Liver (tissue), 9 donors: Measurements from ENCODE around the gene SLC25A21. TPM values are rescaled to one million over a fixed set of nuclear protein-coding genes. Genes with fewer than 3 reads are reported as not detected.

ENCODE experiments used
- DNase-seq: peaks from one replicate; pipeline ENCODE4 v3.0.0-alpha.2; 2017; ENCODE audit warnings: low spot score
- H3K27ac ChIP-seq, 2 donors: one replicate each; pipeline ENCODE4 v1.7.0; 2013; ENCODE audit warnings: inconsistent platforms in 2 of 2, low read length in 2 of 2, control low read depth in 1 of 2, low read depth in 1 of 2, mild to moderate bottlenecking in 1 of 2
- H3K27me3 ChIP-seq, 4 donors: one replicate each; pipeline versions ENCODE4 v1.6.1 to v1.7.0; 2013; ENCODE audit warnings: low read length in 3 of 4, inconsistent platforms in 1 of 4, mild to moderate bottlenecking in 1 of 4, moderate library complexity in 1 of 4; ENCODE audit not compliant: control insufficient read depth in 4 of 4, insufficient read depth in 4 of 4
- H3K36me3 ChIP-seq, 4 donors: one replicate each; pipeline versions ENCODE4 v1.6.1 to v1.7.0; 2013; ENCODE audit warnings: low read length in 3 of 4, mild to moderate bottlenecking in 3 of 4, low read depth in 1 of 4, moderate library complexity in 1 of 4; ENCODE audit not compliant: control insufficient read depth in 4 of 4, insufficient read depth in 3 of 4
- H3K4me1 ChIP-seq, 4 donors: one replicate each; pipeline versions ENCODE4 v1.6.1 to v1.7.0; 2013; ENCODE audit warnings: low read length in 3 of 4, mild to moderate bottlenecking in 3 of 4, moderate library complexity in 1 of 4; ENCODE audit not compliant: control insufficient read depth in 4 of 4, insufficient read depth in 4 of 4
- H3K4me3 ChIP-seq, 3 donors: one replicate each; pipeline versions ENCODE4 v1.6.1 to v1.7.0; 2013; ENCODE audit warnings: low read length in 3 of 3, control low read depth in 1 of 3, low read depth in 1 of 3, mild to moderate bottlenecking in 1 of 3
- H3K9ac ChIP-seq, 2 donors: one replicate each; pipeline ENCODE4 v1.7.0; 2013; ENCODE audit warnings: low read length in 2 of 2, mild to moderate bottlenecking in 2 of 2, moderate library complexity in 2 of 2, control low read depth in 1 of 2, low read depth in 1 of 2
- H3K9me3 ChIP-seq, 4 donors: one replicate each; pipeline versions ENCODE4 v1.6.1 to v1.7.0; 2013; ENCODE audit warnings: low read length in 3 of 4; ENCODE audit not compliant: control insufficient read depth in 4 of 4
- FOXA2 ChIP-seq: IDR thresholded peaks from 2 replicates; pipeline ENCODE4 v1.6.1; 2016; ENCODE audit warnings: antibody characterized with exemption
- GABPA ChIP-seq, 2 donors: IDR thresholded peaks in 1 of 2; conservative IDR thresholded peaks in 1 of 2; 2 replicates each; pipeline ENCODE4 v1.6.1; 2016; ENCODE audit warnings: antibody characterized with exemption in 2 of 2, mild to moderate bottlenecking in 1 of 2, moderate library complexity in 1 of 2
- HNF4A ChIP-seq, 2 donors: conservative IDR thresholded peaks; 2 replicates each; pipeline ENCODE4 v1.6.1; 2016; ENCODE audit warnings: antibody characterized with exemption in 2 of 2, mild to moderate bottlenecking in 2 of 2
- HNF4G ChIP-seq: IDR thresholded peaks from 2 replicates; pipeline ENCODE4 v1.6.1; 2016; ENCODE audit warnings: antibody characterized with exemption
- JUND ChIP-seq, 2 donors: IDR thresholded peaks; 2 replicates each; pipeline ENCODE4 v1.6.1; 2016; ENCODE audit warnings: antibody characterized with exemption in 2 of 2
- NR2F2 ChIP-seq: IDR thresholded peaks from 2 replicates; pipeline ENCODE4 v1.6.1; 2016; ENCODE audit warnings: antibody characterized with exemption
- RAD21 ChIP-seq, 2 donors: IDR thresholded peaks; 2 replicates each; pipeline ENCODE4 v1.6.1; 2016; ENCODE audit warnings: antibody characterized with exemption in 2 of 2, mild to moderate bottlenecking in 2 of 2
- TAF1 ChIP-seq: conservative IDR thresholded peaks from 2 replicates; pipeline ENCODE4 v1.6.1; 2016; ENCODE audit warnings: antibody characterized with exemption, mild to moderate bottlenecking
- YY1 ChIP-seq: IDR thresholded peaks from 2 replicates; pipeline ENCODE4 v1.6.1; 2016; ENCODE audit warnings: antibody characterized with exemption, mild to moderate bottlenecking
- WGBS: extraction: QIAGEN DNeasy Blood & Tissue Kit; methylation state at CpG from one replicate; pipeline ENCODE4 v1.1.7; 2013; 5-methylcytosine and 5-hydroxymethylcytosine counted together
- polyA plus RNA-seq, 2 donors: library from polyadenylated mRNA; stranded (reverse) in 1 of 2; unstranded in 1 of 2; fragments of 200-250 nt in 1 of 2; fragments of >200 nt in 1 of 2; fragmentation: Nextera tagmentation in 1 of 2; extraction: Ambion mirVana in 1 of 2; gene quantifications; one replicate each; pipeline versions ENCODE4 v1.2.1 to v1.2.3, GENCODE V29; 2013 to 2015
- total RNA-seq, 2 donors: library from RNA; depleted of rRNA; stranded (reverse); fragments of >200 nt; gene quantifications; one replicate each; pipeline ENCODE4 v1.2.3, GENCODE V29; 2014
- TF ChIP-seq, protein P1 (sequence below): fragments of 150-350 bp; IDR thresholded peaks from 2 replicates; pipeline ENCODE4 v1.5.1; 2017; ENCODE audit warnings: improper control_type of control experiment, low read depth, low read length; ENCODE audit not compliant: missing input control
- TF ChIP-seq, protein P2 (sequence below): IDR thresholded peaks from 2 replicates; pipeline ENCODE4 v1.6.1; 2016; ENCODE audit warnings: antibody characterized with exemption
- TF ChIP-seq, protein P3 (sequence below): IDR thresholded peaks from 2 replicates; pipeline ENCODE4 v1.6.1; 2016; ENCODE audit warnings: antibody characterized with exemption
- TF ChIP-seq, protein P4 (sequence below): IDR thresholded peaks from 2 replicates; pipeline ENCODE4 v1.6.1; 2016; ENCODE audit warnings: antibody characterized with exemption, mild to moderate bottlenecking
- donor health status: healthy.
- donor health status: healthy.
- donor health status: healthy.
- donor health status: healthy.
- donor health status: healthy.

Gene SLC25A21
- total and polyA plus RNA-seq, 4 donors: 0.13 to 24.3 (median 0.23) TPM

DNA sequence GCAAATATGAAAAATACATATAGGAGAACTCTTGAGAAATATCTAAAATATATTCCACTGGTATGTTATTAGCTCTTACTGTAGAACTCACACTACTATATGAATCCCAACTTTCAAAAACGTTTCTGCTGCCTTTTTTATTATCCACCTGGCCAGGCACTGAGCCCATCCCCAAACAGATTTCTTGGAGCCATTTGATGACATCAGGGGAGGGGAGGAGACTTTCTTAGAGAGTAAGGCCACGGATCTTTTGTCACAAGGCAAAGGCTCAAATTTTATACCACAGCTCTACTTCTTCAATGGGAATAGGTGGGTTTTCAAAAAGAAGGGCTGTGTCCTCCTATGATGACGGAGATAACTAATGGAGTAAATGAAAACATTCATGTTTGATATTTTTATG lies 83.0 kb downstream of the SLC25A21 start:
- H3K4me3 ChIP-seq: no peak overlapping the region
- no peaks in the 10 kb centered on the region for H3K36me3 ChIP-seq
- H3K9me3 ChIP-seq: no peaks in the 10 kb centered on the region
- no peak overlapping the region for H3K9ac ChIP-seq
- no peaks in the 10 kb centered on the region for H3K27me3 ChIP-seq
- H3K4me1 ChIP-seq: no peaks in the 10 kb centered on the region
- 51% methylated on average over 3 of the region's 3 CpGs for WGBS
- no peak for DNase-seq
- no peak for TF ChIP-seq HNF4G
- TF ChIP-seq, protein P1, sequence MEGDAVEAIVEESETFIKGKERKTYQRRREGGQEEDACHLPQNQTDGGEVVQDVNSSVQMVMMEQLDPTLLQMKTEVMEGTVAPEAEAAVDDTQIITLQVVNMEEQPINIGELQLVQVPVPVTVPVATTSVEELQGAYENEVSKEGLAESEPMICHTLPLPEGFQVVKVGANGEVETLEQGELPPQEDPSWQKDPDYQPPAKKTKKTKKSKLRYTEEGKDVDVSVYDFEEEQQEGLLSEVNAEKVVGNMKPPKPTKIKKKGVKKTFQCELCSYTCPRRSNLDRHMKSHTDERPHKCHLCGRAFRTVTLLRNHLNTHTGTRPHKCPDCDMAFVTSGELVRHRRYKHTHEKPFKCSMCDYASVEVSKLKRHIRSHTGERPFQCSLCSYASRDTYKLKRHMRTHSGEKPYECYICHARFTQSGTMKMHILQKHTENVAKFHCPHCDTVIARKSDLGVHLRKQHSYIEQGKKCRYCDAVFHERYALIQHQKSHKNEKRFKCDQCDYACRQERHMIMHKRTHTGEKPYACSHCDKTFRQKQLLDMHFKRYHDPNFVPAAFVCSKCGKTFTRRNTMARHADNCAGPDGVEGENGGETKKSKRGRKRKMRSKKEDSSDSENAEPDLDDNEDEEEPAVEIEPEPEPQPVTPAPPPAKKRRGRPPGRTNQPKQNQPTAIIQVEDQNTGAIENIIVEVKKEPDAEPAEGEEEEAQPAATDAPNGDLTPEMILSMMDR: no peak
- no peak for TF ChIP-seq GABPA (IDR thresholded peaks at IDR 0.05 in 1 of 2, conservative IDR thresholded peaks at IDR 0.05 in 1 of 2)
- TF ChIP-seq, protein P2, sequence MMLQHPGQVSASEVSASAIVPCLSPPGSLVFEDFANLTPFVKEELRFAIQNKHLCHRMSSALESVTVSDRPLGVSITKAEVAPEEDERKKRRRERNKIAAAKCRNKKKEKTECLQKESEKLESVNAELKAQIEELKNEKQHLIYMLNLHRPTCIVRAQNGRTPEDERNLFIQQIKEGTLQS: no peak
- TF ChIP-seq JUND (IDR thresholded peaks at IDR 0.05): no peak
- no peak for TF ChIP-seq FOXA2
- TF ChIP-seq, protein P3, sequence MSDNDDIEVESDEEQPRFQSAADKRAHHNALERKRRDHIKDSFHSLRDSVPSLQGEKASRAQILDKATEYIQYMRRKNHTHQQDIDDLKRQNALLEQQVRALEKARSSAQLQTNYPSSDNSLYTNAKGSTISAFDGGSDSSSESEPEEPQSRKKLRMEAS: no peak
- TF ChIP-seq, protein P4, sequence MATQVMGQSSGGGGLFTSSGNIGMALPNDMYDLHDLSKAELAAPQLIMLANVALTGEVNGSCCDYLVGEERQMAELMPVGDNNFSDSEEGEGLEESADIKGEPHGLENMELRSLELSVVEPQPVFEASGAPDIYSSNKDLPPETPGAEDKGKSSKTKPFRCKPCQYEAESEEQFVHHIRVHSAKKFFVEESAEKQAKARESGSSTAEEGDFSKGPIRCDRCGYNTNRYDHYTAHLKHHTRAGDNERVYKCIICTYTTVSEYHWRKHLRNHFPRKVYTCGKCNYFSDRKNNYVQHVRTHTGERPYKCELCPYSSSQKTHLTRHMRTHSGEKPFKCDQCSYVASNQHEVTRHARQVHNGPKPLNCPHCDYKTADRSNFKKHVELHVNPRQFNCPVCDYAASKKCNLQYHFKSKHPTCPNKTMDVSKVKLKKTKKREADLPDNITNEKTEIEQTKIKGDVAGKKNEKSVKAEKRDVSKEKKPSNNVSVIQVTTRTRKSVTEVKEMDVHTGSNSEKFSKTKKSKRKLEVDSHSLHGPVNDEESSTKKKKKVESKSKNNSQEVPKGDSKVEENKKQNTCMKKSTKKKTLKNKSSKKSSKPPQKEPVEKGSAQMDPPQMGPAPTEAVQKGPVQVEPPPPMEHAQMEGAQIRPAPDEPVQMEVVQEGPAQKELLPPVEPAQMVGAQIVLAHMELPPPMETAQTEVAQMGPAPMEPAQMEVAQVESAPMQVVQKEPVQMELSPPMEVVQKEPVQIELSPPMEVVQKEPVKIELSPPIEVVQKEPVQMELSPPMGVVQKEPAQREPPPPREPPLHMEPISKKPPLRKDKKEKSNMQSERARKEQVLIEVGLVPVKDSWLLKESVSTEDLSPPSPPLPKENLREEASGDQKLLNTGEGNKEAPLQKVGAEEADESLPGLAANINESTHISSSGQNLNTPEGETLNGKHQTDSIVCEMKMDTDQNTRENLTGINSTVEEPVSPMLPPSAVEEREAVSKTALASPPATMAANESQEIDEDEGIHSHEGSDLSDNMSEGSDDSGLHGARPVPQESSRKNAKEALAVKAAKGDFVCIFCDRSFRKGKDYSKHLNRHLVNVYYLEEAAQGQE: no peak
- TF ChIP-seq YY1: no peak
- no peak overlapping the region for H3K27ac ChIP-seq

DNA sequence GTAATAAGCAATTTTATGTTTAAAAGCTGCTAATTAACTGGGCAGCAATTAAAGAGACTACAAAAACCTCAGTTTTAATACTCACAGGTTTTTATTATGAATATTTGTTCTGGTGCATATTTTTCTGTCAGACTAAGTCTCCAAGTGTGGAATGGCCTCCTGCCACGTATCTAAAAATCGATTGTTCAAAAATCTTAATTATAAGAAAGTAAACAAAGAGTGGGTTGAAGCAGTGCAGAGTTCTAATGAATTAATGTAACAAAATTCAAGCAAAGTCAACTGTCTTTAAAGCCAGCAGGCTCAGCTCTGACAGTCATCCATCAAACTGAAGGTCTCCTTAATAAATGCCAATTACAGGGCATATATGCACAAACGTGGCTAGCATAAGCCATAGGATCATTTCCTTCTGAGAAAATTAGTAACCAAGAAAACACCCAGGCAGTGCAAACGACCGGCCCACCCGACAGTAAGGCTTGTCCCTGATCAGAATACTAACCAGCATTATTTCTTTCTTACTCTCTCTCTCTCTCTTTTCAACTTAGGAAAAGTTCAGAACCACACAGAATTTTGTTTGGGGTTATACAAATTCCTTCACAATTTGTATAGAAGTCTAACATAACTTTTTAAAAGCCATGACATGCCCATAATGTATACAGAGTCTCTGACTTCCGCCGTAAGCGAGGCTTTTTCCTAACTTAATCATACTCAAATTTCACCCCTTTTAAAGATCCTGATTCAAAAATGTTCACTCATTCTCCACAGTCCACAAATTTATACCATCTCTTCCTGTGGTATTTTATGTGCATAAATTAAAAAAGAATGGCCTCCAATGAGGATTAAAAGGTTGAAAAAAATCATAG lies 83.8 kb downstream of the SLC25A21 start:
- DNase-seq: no peak
- no peak overlapping the region for H3K27ac ChIP-seq
- no peaks in the 10 kb centered on the region for H3K9me3 ChIP-seq
- WGBS: 72% methylated on average over 9 of the region's 9 CpGs
- no peak for TF ChIP-seq HNF4A (conservative IDR thresholded peaks at IDR 0.05)
- TF ChIP-seq FOXA2: no peak
- no peak for TF ChIP-seq RAD21 (IDR thresholded peaks at IDR 0.05)
- TF ChIP-seq, protein P3: no peak
- TF ChIP-seq GABPA (IDR thresholded peaks at IDR 0.05 in 1 of 2, conservative IDR thresholded peaks at IDR 0.05 in 1 of 2): no peak
- no peak for TF ChIP-seq TAF1
- TF ChIP-seq NR2F2: no peak
- no peak for TF ChIP-seq HNF4G
- H3K4me3 ChIP-seq: no peak overlapping the region
- H3K9ac ChIP-seq: no peak overlapping the region
- no peaks in the 10 kb centered on the region for H3K27me3 ChIP-seq
- no peaks in the 10 kb centered on the region for H3K4me1 ChIP-seq
- no peaks in the 10 kb centered on the region for H3K36me3 ChIP-seq
